Endometrial microvascular endothelial cells (primary cell): Measurements from ENCODE around the gene PSMA2. TPM values are rescaled to one million over a fixed set of nuclear protein-coding genes. Genes with fewer than 3 reads are reported as not detected.
"Not testable (repeated sequence)": the region's sequence is repeated elsewhere in the genome, so short reads cannot be mapped to it uniquely, and the experiment has no call there.

Source experiments
- in situ Hi-C: cut with HindIII; loops from 2 replicates; pipeline ENCODE4 v1.10.0; 2017; ENCODE audit warnings: low sequenced_read_pairs, low pct_unique_long_range_greater_than_20kb; ENCODE audit errors: inconsistent ontology term
- total RNA-seq: library from RNA; depleted of rRNA; stranded (reverse); fragments of >200 nt; gene quantifications from one replicate; pipeline ENCODE4 v1.2.3, GENCODE V29; 2015; ENCODE audit errors: inconsistent ontology term

PSMA2 gene
- total RNA-seq, 1 donor from 2014 or later = 168 TPM

- in situ Hi-C loops = no loop called here
Observed at GRCh38 chr7:42913591-42913990, 18.4 kb downstream of the PSMA2 start.

- in situ Hi-C loops = no loop called here
Observed at GRCh38 chr7:42911454-42912447, 20.2 kb downstream of the PSMA2 start, which contains the start of gene C7orf25. TSS of gene C7orf25 (minus strand) at chr7:42912070. CDS start at chr7:42910900, 1,170 bp downstream.

GRCh38 chr7:42910306-42910705, 21.7 kb downstream of the PSMA2 start:
- in situ Hi-C loops = no loop called here

GRCh38 chr7:42907316-42907715, 24.7 kb downstream of the PSMA2 start:
- in situ Hi-C loops = no loop called here

GRCh38 chr7:42906181-42906580, 25.8 kb downstream of the PSMA2 start:
- in situ Hi-C loops = no loop called here

- in situ Hi-C loops = no loop called here
Observed at GRCh38 chr7:42902331-42902730, 29.6 kb downstream of the PSMA2 start.

- in situ Hi-C loops = no loop called here
Observed at GRCh38 chr7:42900842-42901241, 31.1 kb downstream of the PSMA2 start.

- in situ Hi-C loops = no loop called here
Observed at GRCh38 chr7:42893346-42894240, 38.4 kb downstream of the PSMA2 start.

GRCh38 chr7:42886893-42887505, 45.0 kb downstream of the PSMA2 start:
- in situ Hi-C loops = no loop called here

- in situ Hi-C loops = no loop called here
Observed at GRCh38 chr7:42886129-42886528, 45.8 kb downstream of the PSMA2 start.

- in situ Hi-C loops = not testable (repeated sequence)
Observed at GRCh38 chr7:42885183-42885582, 46.8 kb downstream of the PSMA2 start.

GRCh38 chr7:42883950-42884349, 48.0 kb downstream of the PSMA2 start:
- in situ Hi-C loops = no loop called here

- in situ Hi-C loops = no loop called here
Observed at GRCh38 chr7:42880392-42880791, 51.6 kb downstream of the PSMA2 start.

GRCh38 chr7:42878303-42878702, 53.7 kb downstream of the PSMA2 start:
- in situ Hi-C loops = no loop called here

- in situ Hi-C loops = no loop called here
Observed at GRCh38 chr7:42877862-42878261, 54.1 kb downstream of the PSMA2 start.

GRCh38 chr7:42876182-42877068, 55.5 kb downstream of the PSMA2 start:
- in situ Hi-C loops = no loop called here

- in situ Hi-C loops = no loop called here
Observed at GRCh38 chr7:42869131-42870020, 62.6 kb downstream of the PSMA2 start.
